HepG2 (cell line): ENCODE results near the gene IL1R1. TPM values are rescaled to one million over a fixed set of nuclear protein-coding genes. Genes with fewer than 3 reads are reported as not detected.
A peak's percentile ranks its signal among the peaks of the same experiment; 100 is the strongest.

Experiments
- ATAC-seq: fragments of 200-7000 bp; cut with Tn5 transposase; 3 replicates; pipeline ENCODE4 v1.9.1; 2020; ENCODE audit warnings: mild to moderate bottlenecking, moderate library complexity
- BruUV-seq: library from RNA; stranded (reverse); fragments of 400-500 nt; replicated peaks from 2 replicates; lab custom pipeline; 2021; lab: Mats Ljungman, UMichigan
- CTCF ChIA-PET: fragments of 300-600 bp; formaldehyde crosslinking; extraction: SDS; loops from one replicate; lab custom pipeline; 2021; ENCODE audit warnings: low total read pairs, inconsistent platforms, low intra/inter-chr PET ratio; lab: Yijun Ruan, JAX
- POLR2A ChIA-PET: fragments of 350-600 bp; sonication (Branson Sonifier 250); formaldehyde crosslinking; loops from one replicate; lab custom pipeline; 2020; ENCODE audit warnings: antibody characterized with exemption, inconsistent platforms; lab: Yijun Ruan, JAX
- DNase-seq: peaks from one replicate; pipeline ENCODE4 v3.0.0-alpha.2; 2015; ENCODE audit warnings: low spot score
- FAIRE-seq: peaks from 3 replicates; lab custom pipeline; 2011; peaks lifted over from hg19 to GRCh38; lab: Jason Lieb, UNC
- H2AFZ ChIP-seq: one replicate; pipeline ENCODE4 v1.6.1; 2011; ENCODE audit warnings: low read length, inconsistent platforms
- H3K27ac ChIP-seq: fragments of 300-600 bp; 3 replicates; pipeline ENCODE4 v1.8.0; 2011; ENCODE audit warnings: mixed run types, mild to moderate bottlenecking, mixed read lengths, low read length, inconsistent platforms; ENCODE audit not compliant: insufficient read depth; ENCODE audit errors: extremely low read length
- H3K27me3 ChIP-seq, 2 experiments: fragments of 200-600 bp in 1 of 2; 2 replicates in 1 of 2; 3 replicates in 1 of 2; pipeline versions ENCODE4 v1.6.0 to v1.8.0; 2011; ENCODE audit warnings: low read length in 2 of 2, mild to moderate bottlenecking in 2 of 2, moderate library complexity in 2 of 2, inconsistent platforms in 1 of 2; ENCODE audit not compliant: insufficient read depth in 2 of 2, control insufficient read depth in 1 of 2
- H3K36me3 ChIP-seq, 2 experiments: fragments of 200-600 bp in 1 of 2; replicated peaks in 1 of 2; 2 replicates in 1 of 2; 3 replicates in 1 of 2; pipeline versions ENCODE4 v1.5.1 to v1.8.0; 2011; ENCODE audit warnings: low read length in 2 of 2, inconsistent platforms in 1 of 2; ENCODE audit not compliant: insufficient read depth in 2 of 2, control insufficient read depth in 1 of 2
- H3K4me1 ChIP-seq: 2 replicates; pipeline ENCODE4 v1.5.1; 2012; ENCODE audit warnings: low read length, inconsistent platforms; ENCODE audit not compliant: insufficient read depth
- H3K4me2 ChIP-seq: 2 replicates; pipeline ENCODE4 v1.6.0; 2011; ENCODE audit warnings: low read depth, low read length, inconsistent platforms
- H3K4me3 ChIP-seq, 3 experiments: fragments of 200-600 bp in 1 of 3; sonication (generic), shearing (Covaris generic) in 1 of 3; replicated peaks in 1 of 3; 2 replicates each; pipeline ENCODE4 v1.5.1; 2011 to 2016; ENCODE audit warnings: low read length in 3 of 3, inconsistent platforms in 2 of 3, low read depth in 2 of 3, mild to moderate bottlenecking in 2 of 3, control low read depth in 1 of 3, mixed read lengths in 1 of 3; ENCODE audit not compliant: insufficient read depth in 1 of 3
- H3K79me2 ChIP-seq: one replicate; pipeline ENCODE4 v1.6.1; 2011; ENCODE audit warnings: low read length, inconsistent platforms; ENCODE audit not compliant: insufficient read depth
- H3K9ac ChIP-seq: 2 replicates; pipeline ENCODE4 v1.6.0; 2011; ENCODE audit warnings: mild to moderate bottlenecking, low read depth, low read length, inconsistent platforms; ENCODE audit not compliant: insufficient read depth
- H3K9me3 ChIP-seq: 2 replicates; pipeline ENCODE4 v1.5.1; 2012; ENCODE audit warnings: mild to moderate bottlenecking, low read length
- H4K20me1 ChIP-seq: 2 replicates; pipeline ENCODE4 v1.6.0; 2011; ENCODE audit warnings: inconsistent platforms, mild to moderate bottlenecking, low read length, moderate library complexity; ENCODE audit not compliant: insufficient read depth
- ARNTL ChIP-seq: sonication (generic); formaldehyde crosslinking; IDR thresholded peaks from 2 replicates; pipeline ENCODE4 v1.4.0; 2020; ENCODE audit warnings: mild to moderate bottlenecking, missing genetic modification reagents
- FOXP1 ChIP-seq, 2 experiments: fragments of 450-650 bp in 1 of 2; IDR thresholded peaks; 2 replicates each; pipeline ENCODE4 v1.6.1; 2017 to 2018; ENCODE audit warnings: antibody characterized with exemption in 1 of 2
- HMGA1 ChIP-seq: sonication (generic); formaldehyde crosslinking; conservative IDR thresholded peaks from 2 replicates; pipeline ENCODE4 v1.4.0; 2020; ENCODE audit warnings: missing genetic modification reagents
- IRF2 ChIP-seq: IDR thresholded peaks from 2 replicates; pipeline ENCODE4 v1.6.1; 2018; ENCODE audit warnings: missing genetic modification reagents, missing compliant biosample characterization
- TBP ChIP-seq: sonication (generic); formaldehyde crosslinking; IDR thresholded peaks from 2 replicates; pipeline ENCODE4 v1.5.0; 2020; ENCODE audit warnings: missing genetic modification reagents
- ZIK1 ChIP-seq: sonication (generic); formaldehyde crosslinking; IDR thresholded peaks from 2 replicates; pipeline ENCODE4 v1.5.0; 2020; ENCODE audit warnings: mild to moderate bottlenecking, low read depth, missing genetic modification reagents, borderline replicate concordance
- ZMAT3 ChIP-seq: sonication (generic); formaldehyde crosslinking; conservative IDR thresholded peaks from 2 replicates; pipeline ENCODE4 v1.7.0; 2021; ENCODE audit warnings: missing genetic modification reagents
- ZNF264 ChIP-seq: sonication (generic); formaldehyde crosslinking; IDR thresholded peaks from 2 replicates; pipeline ENCODE4 v1.4.0; 2020; ENCODE audit warnings: missing genetic modification reagents
- ZNF331 ChIP-seq: sonication (generic); formaldehyde crosslinking; IDR thresholded peaks from 2 replicates; pipeline ENCODE4 v1.4.0; 2020; ENCODE audit warnings: missing genetic modification reagents
- ZNF33A ChIP-seq: sonication (generic); formaldehyde crosslinking; IDR thresholded peaks from 2 replicates; pipeline ENCODE4 v1.5.1; 2020; ENCODE audit warnings: missing genetic modification reagents, mild to moderate bottlenecking, moderate library complexity, borderline replicate concordance
- ZNF652 ChIP-seq: IDR thresholded peaks from 2 replicates; pipeline ENCODE4 v1.6.1; 2016; ENCODE audit warnings: low read depth, borderline replicate concordance
- WGBS: methylation state at CpG from one replicate; pipeline ENCODE4 v1.1.6; 2017; ENCODE audit warnings: low lambda C conversion rate; 5-methylcytosine and 5-hydroxymethylcytosine counted together
- in situ Hi-C: cut with HindIII; loops from 2 replicates; pipeline ENCODE4 v1.10.0; 2017; ENCODE audit warnings: low pct_unique_long_range_greater_than_20kb; ENCODE audit not compliant: extremely low pct_ligation_motif_present
- intact Hi-C: fragments of 100-400 bp; cut with micrococcal nuclease; formaldehyde crosslinking; loops from one replicate; pipeline ENCODE4 v1.10.0; 2022; ENCODE audit not compliant: unreplicated experiment
- polyA plus RNA-seq, 8 experiments: library from polyadenylated mRNA; depleted of rRNA in 3 of 8; stranded (reverse) in 7 of 8; unstranded in 1 of 8; fragments of >200 nt; fragmentation: Illumina TruSeq in 4 of 8; extraction: Trizol in 4 of 8; gene quantifications; 2 replicates each; pipeline versions ENCODE4 v1.2.1 to v1.2.3, GENCODE V29; 2011 to 2016; ENCODE audit warnings: low read depth in 4 of 8, missing spikeins in 1 of 8, mixed read lengths in 1 of 8; ENCODE audit not compliant: insufficient read depth in 1 of 8
- total RNA-seq, 5 experiments: library from RNA; depleted of rRNA; stranded (reverse); fragments of >200 nt; fragmentation: Illumina TruSeq; extraction: Trizol; gene quantifications; 2 replicates each; pipeline ENCODE4 v1.2.3, GENCODE V29; 2016; ENCODE audit warnings: low read depth in 1 of 5
- TF ChIP-seq, protein P1 (sequence below): sonication (generic); formaldehyde crosslinking; IDR thresholded peaks from 2 replicates; pipeline ENCODE4 v1.9.0; 2021; ENCODE audit warnings: mild to moderate bottlenecking, missing genetic modification reagents
- TF ChIP-seq, protein P2 (sequence below): IDR thresholded peaks from 2 replicates; pipeline ENCODE4 v1.6.1; 2012; ENCODE audit warnings: low read depth, low read length, improper control_type of control experiment

The IL1R1 gene
- total and polyA plus RNA-seq, 2 of the 13 experiments (the other 11 are each of a cell fraction or from before 2014, with no cell fraction given): 38.0 to 93.1 TPM

DNA sequence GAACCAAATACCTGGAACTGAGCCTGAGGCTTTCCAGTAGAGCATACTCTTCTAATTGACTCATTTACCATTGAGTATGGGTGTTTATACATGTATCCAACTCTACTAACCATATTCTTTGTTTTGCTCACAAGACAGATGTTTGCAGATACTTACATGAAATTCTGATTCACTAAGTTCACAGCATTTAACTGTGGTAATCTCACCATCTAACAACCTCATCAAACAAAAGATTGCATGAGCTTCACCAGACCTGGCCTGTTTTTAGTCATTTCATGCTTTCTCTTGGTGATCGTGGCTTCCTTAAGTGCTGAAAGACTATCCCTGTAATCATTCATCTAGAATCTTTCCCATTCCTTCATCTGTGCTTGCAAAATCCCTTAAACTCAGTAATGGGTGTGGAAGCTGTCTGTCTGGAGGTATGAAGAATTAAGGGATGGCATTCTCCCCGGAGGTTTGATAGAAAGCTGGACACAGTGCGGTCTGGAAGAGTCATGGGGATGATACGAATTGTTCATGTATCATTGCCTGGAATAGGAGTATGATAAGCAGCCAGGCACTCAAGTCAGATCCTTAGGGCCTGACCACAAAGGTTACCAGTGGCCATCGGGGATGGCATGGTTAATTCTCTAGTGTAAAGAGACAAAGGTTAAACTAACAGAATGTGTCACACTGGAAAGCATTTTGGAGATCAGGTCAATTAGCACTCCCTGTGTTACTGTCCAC lies 42.0 kb upstream of the IL1R1 start:
- WGBS: 5% methylated on average over 5 of the region's 5 CpGs
- Histone ChIP-seq H3K9ac (peak overlapping the region; percentile 40), H3K27ac (peak overlapping the region; percentile 71), H3K27me3 (no peaks in the 10 kb centered on the region), H3K4me2 (peak overlapping the region; percentile 61), H2AFZ (peak overlapping the region; percentile 6), H4K20me1 (no peaks in the 10 kb centered on the region), H3K36me3 (no peaks in the 10 kb centered on the region; a peak in 1 of 5 replicates), H3K9me3 (peaks cover 4% of the 10 kb centered on the region; the same call in 1 of the 2 replicates), H3K4me3 (peak overlapping the region in 1 of 3 experiments; percentile 15; a peak in 1 of 6 replicates), H3K79me2 (no peaks in the 10 kb centered on the region), H3K4me1 (peaks cover 71% of the 10 kb centered on the region)
- ChIA-PET CTCF (no interaction called here), POLR2A (interaction anchor here (0.6 to 3.8 kb wide), 12 partner anchors 9 to 67 kb away, joined by 3 to 37 read pairs (median 8); partner anchors contain the start of gene IL1R1)
- no TSS peak for BruUV-seq
- DNase-seq: peak; percentile 91
- peak; percentile 80 for FAIRE-seq
- in situ Hi-C loops (loop anchor here (10.0 kb wide), 1 partner anchor 76 kb away; no protein-coding TSS in a partner anchor), intact Hi-C loops (loop anchor here (2.0 kb wide), 2 partner anchors 30 to 54 kb away; no protein-coding TSS in a partner anchor)
- ATAC-seq: peak; percentile 91
- peak; percentile 52; the same call in 1 of the 2 replicates for TF ChIP-seq FOXP1 (IDR thresholded peaks at IDR 0.05)
- peak; percentile 91 for TF ChIP-seq FOXP1 (CRISPR knock-in tag; IDR thresholded peaks at IDR 0.05)
- peak; percentile 99 for TF ChIP-seq ZNF652 (CRISPR knock-in tag)
- TF ChIP-seq, protein P1, sequence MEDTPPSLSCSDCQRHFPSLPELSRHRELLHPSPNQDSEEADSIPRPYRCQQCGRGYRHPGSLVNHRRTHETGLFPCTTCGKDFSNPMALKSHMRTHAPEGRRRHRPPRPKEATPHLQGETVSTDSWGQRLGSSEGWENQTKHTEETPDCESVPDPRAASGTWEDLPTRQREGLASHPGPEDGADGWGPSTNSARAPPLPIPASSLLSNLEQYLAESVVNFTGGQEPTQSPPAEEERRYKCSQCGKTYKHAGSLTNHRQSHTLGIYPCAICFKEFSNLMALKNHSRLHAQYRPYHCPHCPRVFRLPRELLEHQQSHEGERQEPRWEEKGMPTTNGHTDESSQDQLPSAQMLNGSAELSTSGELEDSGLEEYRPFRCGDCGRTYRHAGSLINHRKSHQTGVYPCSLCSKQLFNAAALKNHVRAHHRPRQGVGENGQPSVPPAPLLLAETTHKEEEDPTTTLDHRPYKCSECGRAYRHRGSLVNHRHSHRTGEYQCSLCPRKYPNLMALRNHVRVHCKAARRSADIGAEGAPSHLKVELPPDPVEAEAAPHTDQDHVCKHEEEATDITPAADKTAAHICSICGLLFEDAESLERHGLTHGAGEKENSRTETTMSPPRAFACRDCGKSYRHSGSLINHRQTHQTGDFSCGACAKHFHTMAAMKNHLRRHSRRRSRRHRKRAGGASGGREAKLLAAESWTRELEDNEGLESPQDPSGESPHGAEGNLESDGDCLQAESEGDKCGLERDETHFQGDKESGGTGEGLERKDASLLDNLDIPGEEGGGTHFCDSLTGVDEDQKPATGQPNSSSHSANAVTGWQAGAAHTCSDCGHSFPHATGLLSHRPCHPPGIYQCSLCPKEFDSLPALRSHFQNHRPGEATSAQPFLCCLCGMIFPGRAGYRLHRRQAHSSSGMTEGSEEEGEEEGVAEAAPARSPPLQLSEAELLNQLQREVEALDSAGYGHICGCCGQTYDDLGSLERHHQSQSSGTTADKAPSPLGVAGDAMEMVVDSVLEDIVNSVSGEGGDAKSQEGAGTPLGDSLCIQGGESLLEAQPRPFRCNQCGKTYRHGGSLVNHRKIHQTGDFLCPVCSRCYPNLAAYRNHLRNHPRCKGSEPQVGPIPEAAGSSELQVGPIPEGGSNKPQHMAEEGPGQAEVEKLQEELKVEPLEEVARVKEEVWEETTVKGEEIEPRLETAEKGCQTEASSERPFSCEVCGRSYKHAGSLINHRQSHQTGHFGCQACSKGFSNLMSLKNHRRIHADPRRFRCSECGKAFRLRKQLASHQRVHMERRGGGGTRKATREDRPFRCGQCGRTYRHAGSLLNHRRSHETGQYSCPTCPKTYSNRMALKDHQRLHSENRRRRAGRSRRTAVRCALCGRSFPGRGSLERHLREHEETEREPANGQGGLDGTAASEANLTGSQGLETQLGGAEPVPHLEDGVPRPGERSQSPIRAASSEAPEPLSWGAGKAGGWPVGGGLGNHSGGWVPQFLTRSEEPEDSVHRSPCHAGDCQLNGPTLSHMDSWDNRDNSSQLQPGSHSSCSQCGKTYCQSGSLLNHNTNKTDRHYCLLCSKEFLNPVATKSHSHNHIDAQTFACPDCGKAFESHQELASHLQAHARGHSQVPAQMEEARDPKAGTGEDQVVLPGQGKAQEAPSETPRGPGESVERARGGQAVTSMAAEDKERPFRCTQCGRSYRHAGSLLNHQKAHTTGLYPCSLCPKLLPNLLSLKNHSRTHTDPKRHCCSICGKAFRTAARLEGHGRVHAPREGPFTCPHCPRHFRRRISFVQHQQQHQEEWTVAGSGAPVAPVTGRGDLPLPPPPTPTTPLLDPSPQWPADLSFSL (CRISPR knock-in tag): 0 out of 2 replicates have a peak, but pooled peaks have one; percentile 62
- TF ChIP-seq ZIK1: peak; percentile 18; the same call in 1 of the 2 replicates
- peak; percentile 77; the same call in 1 of the 2 replicates for TF ChIP-seq ZNF264 (CRISPR knock-in tag)
- TF ChIP-seq ARNTL (CRISPR knock-in tag): peak; percentile 83
- no peak for TF ChIP-seq TBP (CRISPR knock-in tag)
- TF ChIP-seq ZMAT3 (CRISPR knock-in tag): 0 out of 2 replicates have a peak, but pooled peaks have one; percentile 23
- TF ChIP-seq ZNF331 (CRISPR knock-in tag): peak; percentile 73; the same call in 1 of the 2 replicates
- TF ChIP-seq, protein P2, sequence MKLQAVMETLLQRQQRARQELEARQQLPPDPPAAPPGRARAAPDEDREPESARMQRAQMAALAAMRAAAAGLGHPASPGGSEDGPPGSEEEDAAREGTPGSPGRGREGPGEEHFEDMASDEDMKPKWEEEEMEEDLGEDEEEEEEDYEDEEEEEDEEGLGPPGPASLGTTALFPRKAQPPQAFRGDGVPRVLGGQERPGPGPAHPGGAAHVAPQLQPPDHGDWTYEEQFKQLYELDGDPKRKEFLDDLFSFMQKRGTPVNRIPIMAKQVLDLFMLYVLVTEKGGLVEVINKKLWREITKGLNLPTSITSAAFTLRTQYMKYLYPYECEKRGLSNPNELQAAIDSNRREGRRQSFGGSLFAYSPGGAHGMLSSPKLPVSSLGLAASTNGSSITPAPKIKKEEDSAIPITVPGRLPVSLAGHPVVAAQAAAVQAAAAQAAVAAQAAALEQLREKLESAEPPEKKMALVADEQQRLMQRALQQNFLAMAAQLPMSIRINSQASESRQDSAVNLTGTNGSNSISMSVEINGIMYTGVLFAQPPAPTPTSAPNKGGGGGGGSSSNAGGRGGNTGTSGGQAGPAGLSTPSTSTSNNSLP: peak; percentile 73; the same call in 1 of the 2 replicates
- no peak for TF ChIP-seq HMGA1 (CRISPR knock-in tag)
- peak; percentile 67; the same call in 1 of the 2 replicates for TF ChIP-seq IRF2 (CRISPR knock-in tag)
- TF ChIP-seq ZNF33A (CRISPR knock-in tag): no peak
